GM19468 (cell line): ENCODE measurements around the gene CRISPLD2.

Experiments used
- ATAC-seq: cut with Tn5 transposase; IDR thresholded peaks from one replicate; pipeline ENCODE4 v1.9.1; 2021; ENCODE audit warnings: mild to moderate bottlenecking, moderate library complexity, moderate number of reproducible peaks; ENCODE audit not compliant: unreplicated experiment; ENCODE audit errors: extremely low read depth

Gene CRISPLD2

GRCh38 chr16:84896847-84897246, 77.1 kb downstream of the CRISPLD2 start:
- no peak for ATAC-seq

GRCh38 chr16:84897911-84898377, 78.2 kb downstream of the CRISPLD2 start:
- no peak for ATAC-seq

- no peak for ATAC-seq
Measured at GRCh38 chr16:84898447-84898846, 78.7 kb downstream of the CRISPLD2 start.

- ATAC-seq, result no peak
Measured at GRCh38 chr16:84899414-84899813, 79.6 kb downstream of the CRISPLD2 start.

- ATAC-seq, result no peak
Measured at GRCh38 chr16:84905965-84906460, 86.2 kb downstream of the CRISPLD2 start.

- no peak for ATAC-seq
Measured at GRCh38 chr16:84907051-84907450, 87.3 kb downstream of the CRISPLD2 start.

- no peak for ATAC-seq
Measured at GRCh38 chr16:84907575-84907974, 87.8 kb downstream of the CRISPLD2 start.

- no peak for ATAC-seq
Measured at GRCh38 chr16:84909476-84910085, 89.8 kb downstream of the CRISPLD2 start.

GRCh38 chr16:84911486-84912216, 91.9 kb downstream of the CRISPLD2 start:
- ATAC-seq, result no peak

- no peak for ATAC-seq
Measured at GRCh38 chr16:84913315-84913714, 93.5 kb downstream of the CRISPLD2 start.

- no peak for ATAC-seq
Measured at GRCh38 chr16:84914273-84914672, 94.5 kb downstream of the CRISPLD2 start.

GRCh38 chr16:84916178-84916577, 96.4 kb downstream of the CRISPLD2 start:
- no peak for ATAC-seq

- no peak for ATAC-seq
Measured at GRCh38 chr16:84916850-84917249, 97.1 kb downstream of the CRISPLD2 start.

- ATAC-seq, result no peak
Measured at GRCh38 chr16:84917492-84917891, 97.7 kb downstream of the CRISPLD2 start.

GRCh38 chr16:84918006-84918909, 98.5 kb downstream of the CRISPLD2 start:
- ATAC-seq, result no peak

- no peak for ATAC-seq
Measured at GRCh38 chr16:84919269-84919668, 99.5 kb downstream of the CRISPLD2 start.

- no peak for ATAC-seq
Measured at GRCh38 chr16:84919708-84920107, 99.9 kb downstream of the CRISPLD2 start.

- no peak for ATAC-seq
Measured at GRCh38 chr16:84920333-84920732, 100.5 kb downstream of the CRISPLD2 start.

- no peak for ATAC-seq
Measured at GRCh38 chr16:84922351-84923120, 102.8 kb downstream of the CRISPLD2 start.
